SU-DHL-6 (cell line): ENCODE data around the gene UBE2E3.

ENCODE experiments used
- CTCF ChIP-seq: fragments of 200-600 bp; sonication (generic); IDR thresholded peaks from one replicate; pipeline ENCODE4 v1.5.1; 2017; ENCODE audit warnings: antibody characterized with exemption, mild to moderate bottlenecking, low read length, moderate library complexity; ENCODE audit not compliant: insufficient read depth, poor library complexity, severe bottlenecking
- EZH2phosphoT487 ChIP-seq: fragments of 200-600 bp; sonication (generic), shearing (Covaris generic); conservative IDR thresholded peaks from 2 replicates; pipeline ENCODE4 v1.6.1; 2018; ENCODE audit warnings: mild to moderate bottlenecking, antibody characterized with exemption, low read length, moderate library complexity, mixed read lengths

GRCh38 chr2:180983468-180984242 is 3.2 kb downstream of the UBE2E3 start:
- TF ChIP-seq CTCF (peak; percentile 53), EZH2phosphoT487 (no peak)
